ENCODE data around the gene SLC1A5.

- no peak for TF ChIP-seq CTCF (conservative IDR thresholded peaks at IDR 0.05)
- TF ChIP-seq ZFX (IDR thresholded peaks at IDR 0.05): no peak
These were observed 62.5 kb downstream of the SLC1A5 start for GRCh38 chr19:46725859-46726393.
